Suprapubic skin (tissue), 3 donors: ENCODE measurements around the gene NT5E.

Source experiments
- POLR2AphosphoS5 ChIP-seq, 3 donors: sonication (generic); formaldehyde crosslinking; IDR thresholded peaks; one replicate each; pipeline ENCODE4 v1.6.1; 2017; ENCODE audit warnings: antibody characterized with exemption in 3 of 3
- TF ChIP-seq, protein P1 (sequence below), 2 donors: fragments of 200-600 bp in 1 of 2; fragments of 450-650 bp in 1 of 2; sonication (generic) in 1 of 2; IDR thresholded peaks; one replicate each; pipeline ENCODE4 v1.5.1; 2016 to 2019; ENCODE audit warnings: antibody characterized with exemption in 2 of 2, mild to moderate bottlenecking in 1 of 2, moderate library complexity in 1 of 2

DNA sequence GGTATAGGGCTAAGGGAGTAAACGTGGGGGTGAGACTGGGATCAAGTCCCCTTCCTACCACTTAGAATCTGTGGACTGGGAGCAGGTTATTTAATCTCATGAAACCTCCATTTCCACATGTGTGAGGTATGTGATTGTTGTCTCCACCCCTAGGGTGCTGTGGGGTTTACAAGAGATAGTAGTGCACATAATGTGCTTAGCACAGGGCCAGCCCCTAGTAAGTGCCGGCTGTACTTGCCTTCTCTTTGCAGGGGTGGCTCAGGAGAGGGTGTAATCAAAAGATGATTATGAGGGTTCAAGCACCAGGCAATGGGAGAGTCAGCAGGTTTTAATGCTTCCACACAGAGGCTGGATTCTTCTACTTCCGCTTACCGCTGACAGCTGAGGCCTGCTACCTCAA lies 6.9 kb downstream of the NT5E start:
- TF ChIP-seq, protein P1, sequence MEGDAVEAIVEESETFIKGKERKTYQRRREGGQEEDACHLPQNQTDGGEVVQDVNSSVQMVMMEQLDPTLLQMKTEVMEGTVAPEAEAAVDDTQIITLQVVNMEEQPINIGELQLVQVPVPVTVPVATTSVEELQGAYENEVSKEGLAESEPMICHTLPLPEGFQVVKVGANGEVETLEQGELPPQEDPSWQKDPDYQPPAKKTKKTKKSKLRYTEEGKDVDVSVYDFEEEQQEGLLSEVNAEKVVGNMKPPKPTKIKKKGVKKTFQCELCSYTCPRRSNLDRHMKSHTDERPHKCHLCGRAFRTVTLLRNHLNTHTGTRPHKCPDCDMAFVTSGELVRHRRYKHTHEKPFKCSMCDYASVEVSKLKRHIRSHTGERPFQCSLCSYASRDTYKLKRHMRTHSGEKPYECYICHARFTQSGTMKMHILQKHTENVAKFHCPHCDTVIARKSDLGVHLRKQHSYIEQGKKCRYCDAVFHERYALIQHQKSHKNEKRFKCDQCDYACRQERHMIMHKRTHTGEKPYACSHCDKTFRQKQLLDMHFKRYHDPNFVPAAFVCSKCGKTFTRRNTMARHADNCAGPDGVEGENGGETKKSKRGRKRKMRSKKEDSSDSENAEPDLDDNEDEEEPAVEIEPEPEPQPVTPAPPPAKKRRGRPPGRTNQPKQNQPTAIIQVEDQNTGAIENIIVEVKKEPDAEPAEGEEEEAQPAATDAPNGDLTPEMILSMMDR (IDR thresholded peaks at IDR 0.05): no peak
- TF ChIP-seq POLR2AphosphoS5 (IDR thresholded peaks at IDR 0.05): no peak
